Measurements from ENCODE around the gene FXR1.
"Not testable (repeated sequence)": the region's sequence is repeated elsewhere in the genome, so short reads cannot be mapped to it uniquely, and the experiment has no call there.

GRCh38 chr3:180872430-180872829 lies 40.0 kb upstream of the FXR1 start:
- not testable (repeated sequence) for TF ChIP-seq CTCF (IDR thresholded peaks at IDR 0.05); ZFX (IDR thresholded peaks at IDR 0.05; ENCODE audit: borderline replicate concordance)
